ENCODE measurements around the gene CYP2W1. TPM values are rescaled to one million over a fixed set of nuclear protein-coding genes. Genes with fewer than 3 reads are reported as not detected.
"Not testable (repeated sequence)": the region's sequence is repeated elsewhere in the genome, so short reads cannot be mapped to it uniquely, and the experiment has no call there.

The CYP2W1 gene
- total RNA-seq, 2 donors from 2014 or later, result not detected

DNA sequence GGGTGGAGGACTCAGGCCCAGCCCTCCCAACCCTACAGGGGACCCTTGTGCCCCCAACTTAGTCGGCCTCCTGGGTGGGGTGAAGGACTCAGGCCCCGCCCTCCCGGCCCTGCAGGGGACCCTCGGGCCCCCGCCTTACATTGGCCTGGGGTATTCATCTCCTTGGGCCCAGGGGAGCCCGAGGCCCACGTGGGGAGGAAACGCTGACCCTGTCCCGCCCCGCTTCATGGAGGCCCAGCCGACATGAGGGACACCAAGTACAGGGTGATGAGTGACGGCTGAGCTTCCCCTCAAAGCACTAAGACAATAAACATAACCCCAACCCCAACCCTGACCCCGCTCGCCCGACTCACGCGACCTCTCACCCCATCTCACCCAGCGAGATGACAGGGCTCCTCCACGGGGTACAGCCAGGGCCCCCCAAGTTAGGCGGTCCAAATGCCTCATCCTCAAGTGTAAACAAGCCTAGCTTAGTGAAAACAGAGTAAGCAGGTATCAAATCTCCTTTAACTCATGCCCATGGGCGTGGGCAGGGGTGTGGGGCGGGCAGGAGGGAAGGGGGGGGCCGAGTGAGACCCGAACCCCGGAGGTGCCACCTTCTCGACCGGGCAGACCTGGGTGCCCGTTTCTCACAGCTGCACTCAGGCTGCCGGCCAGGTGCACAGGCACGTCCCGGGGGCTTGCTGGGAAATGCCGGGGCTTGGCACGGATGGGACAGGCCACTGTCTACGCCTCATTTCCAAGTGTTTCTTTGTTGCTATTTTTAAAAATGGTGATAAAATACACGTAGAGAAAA, 8.2 kb downstream of the CYP2W1 start:
- no peak for DNase-seq (ENCODE audit: low spot score)
- intact Hi-C loops (cut with DNase I), result no loop called here

DNA sequence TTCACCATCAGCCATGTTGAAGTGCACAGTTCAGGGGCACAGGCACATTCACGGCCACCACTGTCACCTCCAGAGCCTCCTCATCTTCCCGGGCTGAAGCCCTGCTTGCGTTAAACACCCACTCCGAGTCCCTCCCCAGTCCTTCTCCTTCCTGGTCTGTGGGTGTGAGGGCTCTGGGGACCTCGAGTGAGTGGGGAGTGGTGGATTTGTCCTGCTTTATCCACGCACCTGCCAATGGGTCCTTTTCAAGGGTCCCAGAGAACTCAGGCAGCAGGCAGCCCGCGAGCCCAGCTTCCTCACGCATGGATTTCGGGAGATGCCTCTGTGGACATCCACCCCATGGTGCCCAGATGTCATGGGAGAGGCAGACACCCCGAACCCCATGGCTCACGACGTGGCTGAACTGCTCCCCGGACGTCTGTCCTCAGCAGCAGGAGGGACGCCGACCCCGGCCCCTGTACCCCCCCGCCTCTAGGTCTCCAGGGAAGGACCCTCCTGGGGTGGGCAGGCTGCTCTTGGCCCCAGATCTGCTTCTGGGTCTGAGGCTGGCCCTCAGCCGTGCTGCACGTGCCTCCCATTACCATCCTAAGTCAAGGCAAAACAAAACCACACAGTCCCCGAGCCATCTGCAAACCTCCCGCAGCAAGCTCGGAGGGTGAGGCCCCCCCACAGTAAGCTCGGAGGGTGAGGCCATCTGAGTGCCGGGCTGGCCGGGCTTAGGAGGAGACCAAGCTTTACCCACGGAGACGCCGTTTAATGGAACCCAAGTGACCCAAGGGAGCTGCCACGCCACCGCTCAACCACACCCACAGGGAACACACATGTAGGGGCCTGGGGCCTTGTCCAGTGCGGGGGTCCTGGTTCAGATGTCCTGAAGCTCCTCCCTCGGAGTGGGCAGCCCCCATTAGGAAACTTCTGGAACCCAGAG, 9.0 kb downstream of the CYP2W1 start:
- intact Hi-C loops (cut with DNase I), result loop anchor here in 1 of 2 donors (2.0 kb wide), 1 partner anchor 73 kb away; no protein-coding TSS in a partner anchor
- no peak for DNase-seq (ENCODE audit: low spot score)

DNA sequence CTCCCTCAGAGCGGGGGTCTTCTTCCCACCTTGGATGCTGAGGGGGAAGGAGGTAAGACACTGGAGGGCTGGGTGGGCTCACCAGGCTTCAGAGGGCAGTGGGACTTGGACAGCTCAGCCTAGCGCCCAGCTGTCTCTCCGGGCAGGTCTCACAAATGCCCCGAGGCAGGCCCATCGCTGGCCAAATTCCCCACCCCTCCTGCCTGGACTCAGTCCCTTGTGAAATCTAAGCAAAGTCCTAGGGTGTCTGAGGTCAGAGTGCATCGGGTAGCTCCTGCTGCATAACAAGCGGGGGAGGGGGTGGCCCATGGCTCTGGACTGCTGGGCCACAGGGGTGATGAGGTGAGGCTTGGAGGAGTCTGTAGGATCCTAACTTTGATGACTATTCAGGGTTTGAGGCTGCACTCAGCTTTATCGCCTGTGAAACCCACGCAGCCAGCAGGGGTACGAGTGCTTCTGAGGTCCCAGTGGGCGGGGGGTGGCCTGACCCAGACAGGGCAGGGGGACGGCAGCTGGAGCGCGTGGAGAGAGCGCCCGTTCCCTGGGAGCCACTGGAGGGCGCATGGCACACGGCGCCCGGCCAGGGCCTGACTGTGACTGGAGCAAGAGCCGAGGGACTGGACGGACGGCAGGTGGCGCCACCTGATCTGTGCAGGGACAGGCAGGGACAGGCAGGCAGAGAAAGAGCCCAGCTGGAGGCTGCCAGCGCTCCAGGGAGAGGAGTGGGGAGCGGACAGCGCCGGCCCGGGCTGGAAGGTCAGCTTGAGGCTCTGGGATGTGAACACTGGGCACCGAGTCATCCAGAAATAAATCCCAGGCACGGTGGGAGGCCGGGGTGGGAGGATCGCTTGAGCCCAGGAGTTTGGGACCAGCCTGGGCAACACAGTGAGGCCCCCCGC, 10.0 kb downstream of the CYP2W1 start:
- DNase-seq (ENCODE audit: low spot score), result peak; percentile 99
- intact Hi-C loops (cut with DNase I), result loop anchor here in 1 of 2 donors (2.0 kb wide), 1 partner anchor 72 kb away; no protein-coding TSS in a partner anchor

DNA sequence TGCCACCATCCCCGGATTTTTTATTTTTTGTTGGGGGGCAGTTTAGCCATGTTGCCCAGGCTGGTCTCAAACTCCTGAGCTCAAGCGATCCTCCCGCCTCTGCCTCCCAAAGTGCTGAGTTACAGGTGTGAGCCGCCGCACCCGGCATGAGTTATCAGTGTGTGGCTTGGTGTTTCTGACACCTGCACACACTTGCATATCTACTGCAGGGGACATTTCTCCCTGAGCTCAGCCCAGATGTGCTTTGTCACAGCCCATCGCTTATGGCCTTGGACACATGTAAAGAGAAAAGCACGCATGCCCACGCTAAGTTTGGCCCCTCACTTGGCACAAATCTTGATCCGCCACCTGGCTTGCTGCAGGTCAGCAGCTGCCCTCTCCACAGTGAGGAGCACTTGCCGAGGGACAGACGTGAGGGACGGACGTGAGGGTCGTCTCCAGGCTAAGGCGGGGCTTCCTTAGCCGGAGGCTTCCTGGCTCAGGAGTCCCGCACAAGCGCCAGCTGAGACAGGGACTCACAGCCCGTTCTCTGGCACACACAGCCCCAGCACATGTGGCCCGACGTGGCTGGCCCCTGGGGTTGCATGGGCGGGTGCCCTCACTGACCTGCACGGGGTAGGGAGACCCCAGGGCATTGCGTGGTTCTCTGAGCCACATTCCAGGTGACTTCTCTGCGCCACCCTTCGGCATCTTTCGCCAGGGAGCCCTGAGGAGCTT, 11.8 kb downstream of the CYP2W1 start:
- intact Hi-C loops (cut with DNase I), result loop anchor here in 1 of 2 donors (1.0 kb wide), 1 partner anchor 71 kb away; no protein-coding TSS in a partner anchor
- DNase-seq (ENCODE audit: low spot score), result no peak

DNA sequence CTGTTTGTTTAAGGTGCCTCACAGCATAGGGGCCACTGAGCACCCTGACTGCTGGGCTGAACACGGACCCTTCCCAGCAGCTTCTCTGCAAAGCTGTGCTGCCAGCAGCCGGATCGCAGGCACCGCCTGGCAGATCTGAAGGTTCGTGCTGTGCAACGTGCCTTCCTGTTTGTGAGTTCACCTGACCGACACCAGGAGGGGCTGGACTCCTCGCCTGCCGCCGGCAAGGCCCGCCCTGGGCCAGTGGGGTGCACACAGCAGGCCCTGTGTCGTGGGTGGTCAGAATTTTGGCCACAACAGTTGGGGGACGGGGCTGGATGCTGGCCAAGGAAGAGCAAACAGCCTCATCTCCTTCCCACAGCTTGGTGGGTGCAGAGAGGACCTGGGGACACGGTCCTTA, 12.6 kb downstream of the CYP2W1 start:
- intact Hi-C loops (cut with DNase I), result loop anchor here in 1 of 2 donors (1.0 kb wide), 1 partner anchor 70 kb away; no protein-coding TSS in a partner anchor

DNA sequence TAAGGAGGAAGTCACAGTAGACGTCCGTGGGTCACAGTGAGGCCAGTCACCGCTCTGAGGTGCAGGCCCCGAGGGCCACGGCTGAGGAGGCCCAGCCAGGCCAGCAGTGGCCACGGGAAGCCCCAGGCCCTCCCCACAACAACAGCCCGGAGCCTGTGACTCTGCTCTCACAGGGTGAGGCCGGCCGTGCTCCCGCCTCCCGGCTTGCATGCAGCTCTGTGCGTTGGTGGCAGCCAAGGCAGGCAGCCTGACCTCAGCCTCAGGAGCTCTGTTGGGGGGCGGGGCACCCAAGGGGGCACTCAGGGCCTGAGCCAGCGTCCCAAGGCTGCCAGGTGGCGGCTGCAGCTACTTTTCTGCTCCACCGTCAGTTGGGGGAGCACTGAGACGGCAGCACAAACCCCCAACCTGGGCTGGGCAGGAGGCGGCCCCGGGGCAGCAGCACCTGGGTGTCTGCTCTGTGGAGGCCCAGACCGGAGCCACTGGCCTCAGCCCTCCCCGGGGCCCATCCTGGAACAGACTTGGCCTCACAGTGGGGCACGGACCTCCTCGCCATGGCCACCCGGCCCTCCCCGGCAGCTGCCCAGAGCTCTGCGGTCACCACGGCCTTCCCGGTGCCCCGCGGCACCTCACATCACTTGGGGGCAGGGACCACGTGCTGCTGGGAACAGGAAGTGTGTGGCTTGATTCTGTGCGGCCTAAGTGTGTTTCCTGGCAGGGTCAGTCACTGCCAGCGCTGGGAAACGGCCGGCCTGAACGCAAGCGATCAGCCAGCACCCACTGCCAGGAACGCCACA, 13.3 kb downstream of the CYP2W1 start:
- intact Hi-C loops (cut with DNase I), result no loop called here
- DNase-seq (ENCODE audit: low spot score), result no peak

More for the DNA sequence above, 12.6 kb downstream of the CYP2W1 start:
- DNase-seq (ENCODE audit: low spot score), result no peak

DNA sequence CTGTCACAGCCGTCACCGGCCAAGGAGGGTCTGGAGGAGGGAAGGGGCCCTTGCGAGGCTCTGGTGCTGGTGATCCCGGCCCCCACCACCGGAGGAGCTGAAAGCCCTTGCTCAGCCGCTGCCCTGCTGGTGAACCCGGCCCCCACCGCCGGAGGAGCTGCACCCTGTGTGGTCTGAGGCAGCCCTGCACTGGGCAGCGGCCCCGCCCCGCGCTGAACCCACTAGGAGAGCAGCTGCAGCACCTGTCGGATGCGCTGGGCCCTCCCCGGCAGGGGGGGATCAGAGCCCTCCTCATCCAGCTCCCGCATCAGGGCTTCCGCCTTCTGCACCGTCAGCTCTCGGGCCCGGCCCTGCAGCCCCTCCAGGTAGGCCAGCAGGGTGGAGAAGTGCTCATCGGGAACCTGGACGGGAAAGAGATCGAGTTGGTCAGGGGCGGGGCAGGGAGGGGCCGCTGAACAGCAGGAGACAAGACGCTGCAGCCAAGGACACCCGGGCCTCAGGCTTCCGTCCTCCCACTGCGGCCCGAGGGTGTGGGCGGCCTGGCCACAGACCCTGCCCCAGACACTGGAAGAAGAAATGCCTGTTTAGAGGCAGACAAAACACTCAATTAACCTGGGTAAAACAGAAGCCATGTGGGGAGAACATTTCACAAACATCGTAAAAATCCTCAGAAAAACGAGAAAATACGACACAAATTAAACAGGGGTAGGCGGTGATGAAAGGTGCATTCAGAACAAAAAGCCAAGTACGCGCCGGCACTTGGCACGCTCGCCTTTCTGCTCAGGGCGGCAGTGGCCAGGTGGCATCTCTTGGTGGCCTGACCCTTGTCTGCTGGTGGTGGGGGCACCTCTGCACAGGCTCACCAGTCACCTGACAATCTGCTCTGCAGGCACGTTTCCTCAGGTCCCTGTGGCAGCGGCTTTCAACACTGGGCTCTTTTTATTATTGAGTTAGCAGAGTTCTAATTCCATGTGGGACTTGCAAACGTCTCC, 14.7 kb downstream of the CYP2W1 start:
- no peak for DNase-seq (ENCODE audit: low spot score)
- intact Hi-C loops (cut with DNase I), result no loop called here

DNA sequence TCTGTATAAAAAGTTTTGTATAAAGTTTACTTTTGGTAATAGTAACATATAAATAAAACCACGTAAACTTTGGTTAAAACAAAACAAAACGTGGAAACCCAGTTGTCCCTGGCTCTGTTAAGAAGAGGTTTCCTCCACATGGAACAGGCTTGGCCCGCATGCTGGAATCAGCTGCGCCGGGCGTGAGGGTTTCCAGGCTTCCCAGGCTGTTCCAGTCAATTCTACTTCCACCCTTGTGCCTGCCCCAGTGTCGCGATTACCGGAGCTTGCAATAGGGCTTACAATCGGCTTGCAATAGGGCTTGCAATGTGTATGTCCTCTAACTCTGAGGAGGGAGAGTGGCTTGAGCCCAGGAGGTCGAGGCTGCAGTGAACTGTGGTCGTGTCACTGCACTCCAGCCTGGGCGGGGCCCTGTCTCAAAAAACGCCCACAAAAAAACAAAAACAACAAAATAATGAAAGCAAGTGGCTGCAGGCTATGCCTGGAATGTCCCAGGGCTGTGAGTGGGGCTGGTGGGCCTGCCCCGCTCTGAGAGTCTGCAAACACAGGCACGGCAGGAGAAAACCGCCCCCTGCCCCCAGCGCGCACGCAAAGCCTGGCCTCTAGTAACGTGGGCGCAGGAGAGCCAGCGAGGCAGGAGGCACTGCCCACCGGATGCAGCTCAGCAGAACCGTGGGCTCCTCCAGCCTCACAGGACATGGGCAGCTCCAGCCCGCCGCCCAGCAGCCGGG, 16.3 kb downstream of the CYP2W1 start:
- no peak for DNase-seq (ENCODE audit: low spot score)
- intact Hi-C loops (cut with DNase I), result no loop called here

DNA sequence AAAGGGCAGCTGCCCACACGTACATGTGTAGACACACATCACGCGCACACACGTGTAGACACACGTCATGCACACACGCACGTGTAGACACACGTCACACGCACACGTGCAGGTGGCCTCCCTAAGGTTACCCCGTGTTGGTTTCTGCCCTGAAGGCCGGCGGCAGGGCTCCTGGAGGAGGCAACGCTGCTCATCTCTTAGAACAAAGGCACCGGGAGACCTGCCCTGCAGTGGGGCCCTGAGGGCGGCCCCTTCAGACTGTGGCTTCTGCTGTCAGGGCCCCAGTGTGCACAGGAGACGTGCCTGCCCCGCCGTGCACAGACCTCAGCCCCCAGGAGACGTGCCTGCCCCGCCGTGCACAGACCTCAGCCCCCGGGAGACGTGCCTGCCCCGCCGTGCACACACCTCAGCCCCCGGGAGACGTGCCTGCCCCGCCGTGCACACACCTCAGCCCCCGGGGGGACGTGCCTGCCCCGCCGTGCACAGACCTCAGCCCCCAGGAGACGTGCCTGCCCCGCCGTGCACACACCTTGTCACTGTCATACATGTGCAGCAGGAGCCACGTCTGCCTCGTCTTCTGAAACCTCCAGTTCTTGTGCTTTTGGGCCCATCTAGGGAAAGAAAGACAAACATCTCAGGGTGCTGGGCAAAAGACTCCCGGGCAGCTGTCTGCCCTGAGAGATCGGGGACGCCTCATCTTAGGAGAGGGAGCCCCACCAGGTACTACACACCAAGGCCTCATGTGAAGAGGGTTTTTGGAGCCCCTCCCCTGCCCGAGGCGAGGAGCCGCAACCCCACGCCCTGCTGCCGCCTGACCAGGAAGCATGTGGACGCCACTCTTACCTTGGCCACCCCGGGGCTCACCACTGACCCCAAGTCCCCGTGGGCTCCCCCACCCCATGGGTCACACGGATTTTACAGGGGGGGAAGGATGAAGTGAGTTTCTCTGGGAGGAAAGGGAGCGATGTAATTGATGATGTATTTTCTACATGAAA, 17.3 kb downstream of the CYP2W1 start:
- intact Hi-C loops (cut with DNase I), result loop anchor here in 1 of 2 donors (2.0 to 5.0 kb wide), 2 partner anchors 47 to 171 kb away; no protein-coding TSS in a partner anchor
- no peak for DNase-seq (ENCODE audit: low spot score)

DNA sequence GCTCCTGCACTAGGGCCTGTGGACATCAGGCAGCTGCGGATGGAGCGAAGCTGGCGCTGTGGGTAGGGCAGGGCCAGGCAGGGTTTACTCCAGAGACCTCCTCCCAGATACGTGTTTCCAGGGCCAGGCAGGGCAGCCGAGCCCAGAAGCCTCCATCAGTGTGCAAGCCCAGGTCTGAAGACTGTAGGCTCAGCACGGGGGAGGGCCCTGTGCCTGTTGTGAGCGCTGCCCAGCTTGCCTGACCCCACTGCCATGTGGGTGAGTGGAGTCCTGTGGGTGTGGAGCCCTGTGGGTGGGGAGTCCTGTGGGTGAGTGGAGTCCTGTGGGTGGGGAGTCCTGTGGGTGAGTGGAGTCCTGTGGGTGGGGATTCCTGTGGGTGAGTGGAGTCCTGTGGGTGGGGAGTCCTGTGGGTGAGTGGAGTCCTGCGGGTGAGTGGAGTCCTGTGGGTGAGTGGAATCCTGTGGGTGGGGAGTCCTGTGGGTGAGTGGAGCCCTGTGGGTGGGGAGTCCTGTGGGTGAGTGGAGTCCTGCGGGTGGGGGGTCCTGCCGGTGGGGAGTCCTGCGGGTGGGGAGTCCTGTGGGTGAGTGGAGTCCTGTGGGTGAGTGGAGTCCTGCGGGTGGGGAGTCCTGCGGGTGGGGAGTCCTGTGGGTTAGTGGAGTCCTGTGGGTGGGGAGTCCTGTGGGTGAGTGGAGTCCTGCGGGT, 18.2 kb downstream of the CYP2W1 start:
- intact Hi-C loops (cut with DNase I), result loop anchor here in 1 of 2 donors (2.0 to 5.0 kb wide), 2 partner anchors 46 to 170 kb away; no protein-coding TSS in a partner anchor
- DNase-seq (ENCODE audit: low spot score), result not testable (repeated sequence)

DNA sequence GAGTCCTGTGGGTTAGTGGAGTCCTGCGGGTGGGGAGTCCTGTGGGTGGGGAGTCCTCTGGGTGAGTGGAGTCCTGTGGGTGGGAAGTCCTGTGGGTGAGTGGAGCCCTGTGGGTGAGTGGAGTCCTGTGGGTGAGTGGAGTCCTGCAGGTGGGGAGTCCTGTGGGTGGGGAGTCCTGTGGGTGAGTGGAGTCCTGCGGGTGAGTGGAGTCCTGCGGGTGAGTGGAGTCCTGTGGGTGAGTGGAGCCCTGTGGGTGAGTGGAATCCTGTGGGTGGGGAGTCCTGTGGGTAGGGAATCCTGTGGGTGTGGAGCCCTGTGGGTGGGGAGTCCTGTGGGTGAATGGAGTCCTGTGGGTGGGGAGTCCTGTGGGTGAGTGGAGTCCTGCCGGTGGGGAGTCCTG, 19.0 kb downstream of the CYP2W1 start:
- not testable (repeated sequence) for DNase-seq (ENCODE audit: low spot score)
- intact Hi-C loops (cut with DNase I), result loop anchor here in 1 of 2 donors (5.0 kb wide), 1 partner anchor 45 kb away; no protein-coding TSS in a partner anchor

DNA sequence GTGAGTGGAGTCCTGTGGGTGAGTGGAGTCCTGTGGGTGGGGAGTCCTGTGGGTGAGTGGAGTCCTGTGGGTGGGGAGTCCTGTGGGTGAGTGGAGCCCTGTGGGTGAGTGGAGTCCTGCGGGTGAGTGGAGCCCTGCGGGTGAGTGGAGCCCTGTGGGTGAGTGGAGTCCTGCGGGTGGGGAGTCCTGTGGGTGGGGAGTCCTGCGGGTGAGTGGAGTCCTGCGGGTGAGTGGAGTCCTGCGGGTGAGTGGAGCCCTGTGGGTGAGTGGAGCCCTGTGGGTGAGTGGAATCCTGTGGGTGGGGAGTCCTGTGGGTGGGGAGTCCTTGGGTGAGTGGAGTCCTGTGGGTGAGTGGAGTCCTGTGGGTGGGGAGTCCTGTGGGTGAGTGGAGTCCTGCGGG, 19.5 kb downstream of the CYP2W1 start:
- intact Hi-C loops (cut with DNase I), result loop anchor here in 1 of 2 donors (5.0 kb wide), 1 partner anchor 45 kb away; no protein-coding TSS in a partner anchor
- not testable (repeated sequence) for DNase-seq (ENCODE audit: low spot score)

DNA sequence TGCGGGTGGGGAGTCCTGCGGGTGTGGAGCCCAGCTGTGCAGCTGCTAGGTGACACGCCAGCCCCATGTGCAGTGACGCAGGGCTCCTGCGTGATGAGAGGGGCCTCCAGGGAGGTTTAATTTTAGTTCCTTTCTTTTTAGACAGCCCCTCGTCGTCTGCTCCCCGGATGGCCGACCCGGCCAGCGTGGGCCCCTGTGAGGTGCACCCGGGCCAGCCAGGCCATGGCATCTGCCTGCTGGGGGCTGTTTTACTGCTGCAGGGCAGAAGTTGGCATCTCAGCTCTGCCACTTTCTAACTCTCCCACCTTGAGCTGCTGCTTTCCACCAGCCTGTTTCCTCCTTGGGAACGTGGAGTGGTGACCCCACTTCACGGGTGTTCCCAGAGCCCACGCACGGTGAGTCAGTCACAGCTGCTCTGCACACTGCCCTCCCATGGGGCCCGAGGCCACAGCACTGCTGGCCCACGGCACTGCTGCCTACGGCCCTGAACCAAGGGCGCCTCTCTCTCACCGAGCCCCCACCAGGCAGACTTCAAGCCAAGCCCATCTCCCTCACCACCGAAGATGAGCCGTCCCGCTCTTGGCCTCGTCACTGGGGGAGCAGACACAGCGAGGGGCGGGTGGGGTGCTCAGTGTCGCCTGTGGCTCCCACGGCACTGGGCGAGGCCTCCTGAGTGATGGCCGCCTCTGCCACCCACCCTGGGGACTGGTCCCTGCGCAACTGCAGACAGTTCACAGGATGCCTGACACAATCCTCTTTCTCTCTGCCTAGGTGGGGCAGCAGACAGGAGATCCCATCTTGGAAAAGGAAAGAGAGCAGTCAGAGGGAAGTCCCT, 21.3 kb downstream of the CYP2W1 start:
- no peak for DNase-seq (ENCODE audit: low spot score)
- intact Hi-C loops (cut with DNase I), result loop anchor here in 1 of 2 donors (5.0 kb wide), 1 partner anchor 43 kb away; no protein-coding TSS in a partner anchor

Data from posterior vena cava (tissue), 2 donors.